K562 (cell line): ENCODE data around the gene ATP6V0E2. TPM values are rescaled to one million over a fixed set of nuclear protein-coding genes. Genes with fewer than 3 reads are reported as not detected.
A peak's percentile ranks its signal among the peaks of the same experiment; 100 is the strongest.

ENCODE experiments used
- BHLHE40 ChIP-seq: IDR thresholded peaks from 2 replicates; pipeline ENCODE4 v1.6.1; 2011; ENCODE audit warnings: low read length, improper control_type of control experiment
- CBX1 ChIP-seq: sonication (generic); IDR thresholded peaks from 2 replicates; pipeline ENCODE4 v1.6.1; 2016; ENCODE audit warnings: antibody characterized with exemption, low read depth, mild to moderate bottlenecking
- CCAR2 ChIP-seq: fragments of 200-400 bp; formaldehyde crosslinking; IDR thresholded peaks from 2 replicates; pipeline ENCODE4 v1.6.1; 2017; ENCODE audit warnings: mild to moderate bottlenecking, low read depth, low read length
- HSF4 ChIP-seq: fragments of 250-450 bp; sonication (Bioruptor Pico); IDR thresholded peaks from 2 replicates; pipeline ENCODE4 v2.1.2; 2022; ENCODE audit warnings: mild to moderate bottlenecking, moderate library complexity, borderline replicate concordance
- JUN ChIP-seq, 2 experiments: sonication (generic) in 1 of 2; formaldehyde crosslinking in 1 of 2; IDR thresholded peaks; 2 replicates each; pipeline versions ENCODE4 v1.6.1 to v1.8.0; 2012 to 2022; ENCODE audit warnings: borderline replicate concordance in 2 of 2, mild to moderate bottlenecking in 2 of 2, improper control_type of control experiment in 1 of 2, low read depth in 1 of 2, low read length in 1 of 2, missing genetic modification reagents in 1 of 2
- LEF1 ChIP-seq: fragments of 450-650 bp; IDR thresholded peaks from 2 replicates; pipeline ENCODE4 v1.6.1; 2016; ENCODE audit warnings: mild to moderate bottlenecking
- MTA1 ChIP-seq: fragments of 450-650 bp; IDR thresholded peaks from 2 replicates; pipeline ENCODE4 v1.6.1; 2017; ENCODE audit warnings: borderline replicate concordance
- NCOR1 ChIP-seq: fragments of 450-650 bp; IDR thresholded peaks from 2 replicates; pipeline ENCODE4 v1.6.1; 2016; ENCODE audit warnings: mild to moderate bottlenecking, moderate library complexity
- NFE2L1 ChIP-seq: fragments of 450-650 bp; IDR thresholded peaks from 2 replicates; pipeline ENCODE4 v1.6.1; 2016; ENCODE audit warnings: missing genetic modification characterization, low read depth, mild to moderate bottlenecking, missing compliant biosample characterization, moderate library complexity, borderline replicate concordance
- PML ChIP-seq: IDR thresholded peaks from 2 replicates; pipeline ENCODE4 v1.6.1; 2012; ENCODE audit warnings: low read length, inconsistent platforms
- RBM34 ChIP-seq: fragments of 200-400 bp; formaldehyde crosslinking; IDR thresholded peaks from 2 replicates; pipeline ENCODE4 v1.6.1; 2018; ENCODE audit warnings: low read length, borderline replicate concordance; ENCODE audit not compliant: insufficient read depth
- SMARCA4 ChIP-seq: fragments of 450-650 bp; IDR thresholded peaks from 2 replicates; pipeline ENCODE4 v1.6.1; 2016
- STAT5A ChIP-seq: IDR thresholded peaks from 2 replicates; pipeline ENCODE4 v1.6.1; 2012; ENCODE audit warnings: low read length, inconsistent platforms, borderline replicate concordance
- TCF7L2 ChIP-seq: fragments of 150-350 bp; IDR thresholded peaks from 2 replicates; pipeline ENCODE4 v1.6.1; 2016; ENCODE audit warnings: low read depth, mild to moderate bottlenecking, low read length, moderate library complexity
- TEAD4 ChIP-seq, 2 experiments: sonication (generic) in 1 of 2; formaldehyde crosslinking in 1 of 2; IDR thresholded peaks; 2 replicates each; pipeline versions ENCODE4 v1.6.1 to v1.8.0; 2012 to 2022; ENCODE audit warnings: borderline replicate concordance in 1 of 2, inconsistent platforms in 1 of 2, low read length in 1 of 2, mild to moderate bottlenecking in 1 of 2, missing genetic modification reagents in 1 of 2
- TRIM24 ChIP-seq, 2 experiments: fragments of 450-650 bp; IDR thresholded peaks; 2 replicates each; pipeline ENCODE4 v1.6.1; 2016
- XRCC5 ChIP-seq: fragments of 200-400 bp; formaldehyde crosslinking; IDR thresholded peaks from 2 replicates; pipeline ENCODE4 v1.6.1; 2017; ENCODE audit warnings: low read depth, mild to moderate bottlenecking, low read length
- ZBTB17 ChIP-seq: fragments of 450-650 bp; formaldehyde crosslinking; IDR thresholded peaks from 2 replicates; pipeline ENCODE4 v1.4.0; 2020; ENCODE audit warnings: mild to moderate bottlenecking
- ZNF239 ChIP-seq: fragments of 250-450 bp; sonication (Bioruptor Pico); IDR thresholded peaks from 2 replicates; pipeline ENCODE4 v1.4.0; 2020; ENCODE audit warnings: mild to moderate bottlenecking
- ZNF644 ChIP-seq: fragments of 200-800 bp; sonication (Bioruptor generic); IDR thresholded peaks from 2 replicates; pipeline ENCODE4 v1.6.1; 2016; ENCODE audit warnings: low read depth, missing genetic modification characterization, missing compliant biosample characterization
- polyA plus RNA-seq, 8 experiments: library from polyadenylated mRNA; depleted of rRNA in 4 of 8; stranded (reverse) in 5 of 8; unstranded in 3 of 8; fragments of >200 nt; fragmentation: Nextera tagmentation in 2 of 8; fragmentation: Illumina TruSeq in 1 of 8; extraction: Ambion mirVana in 2 of 8; extraction: Trizol in 1 of 8; gene quantifications; 2 replicates each; pipeline versions ENCODE4 v1.2.1 to v1.2.3, GENCODE V29; 2011 to 2014; ENCODE audit warnings: inconsistent platforms in 1 of 8, missing spikeins in 1 of 8
- total RNA-seq, 7 experiments: library from RNA; depleted of rRNA in 6 of 7; stranded (reverse); fragments of >200 nt in 6 of 7; fragmentation: Illumina TruSeq in 2 of 7; extraction: Trizol in 2 of 7; gene quantifications; 2 replicates each; pipeline versions ENCODE4 v1.2.1 to v1.2.3, GENCODE V29; 2011 to 2021; ENCODE audit warnings: low replicate concordance in 1 of 7
- TF ChIP-seq, protein P1 (sequence below): sonication (generic); formaldehyde crosslinking; IDR thresholded peaks from 2 replicates; pipeline ENCODE4 v1.8.1; 2023; ENCODE audit warnings: mild to moderate bottlenecking, missing genetic modification reagents
- TF ChIP-seq, protein P2 (sequence below): sonication (generic); formaldehyde crosslinking; IDR thresholded peaks from 2 replicates; pipeline ENCODE4 v1.8.1; 2022; ENCODE audit warnings: missing genetic modification reagents
- TF ChIP-seq, protein P3 (sequence below): sonication (generic); formaldehyde crosslinking; IDR thresholded peaks from 2 replicates; pipeline ENCODE4 v1.4.0; 2020; ENCODE audit warnings: mild to moderate bottlenecking, missing genetic modification reagents

ATP6V0E2 gene
- total and polyA plus RNA-seq, 9 of the 15 experiments (the other 6 are each of a cell fraction or from before 2014, with no cell fraction given) = 0.55 to 18.5 (median 10.9) TPM

DNA sequence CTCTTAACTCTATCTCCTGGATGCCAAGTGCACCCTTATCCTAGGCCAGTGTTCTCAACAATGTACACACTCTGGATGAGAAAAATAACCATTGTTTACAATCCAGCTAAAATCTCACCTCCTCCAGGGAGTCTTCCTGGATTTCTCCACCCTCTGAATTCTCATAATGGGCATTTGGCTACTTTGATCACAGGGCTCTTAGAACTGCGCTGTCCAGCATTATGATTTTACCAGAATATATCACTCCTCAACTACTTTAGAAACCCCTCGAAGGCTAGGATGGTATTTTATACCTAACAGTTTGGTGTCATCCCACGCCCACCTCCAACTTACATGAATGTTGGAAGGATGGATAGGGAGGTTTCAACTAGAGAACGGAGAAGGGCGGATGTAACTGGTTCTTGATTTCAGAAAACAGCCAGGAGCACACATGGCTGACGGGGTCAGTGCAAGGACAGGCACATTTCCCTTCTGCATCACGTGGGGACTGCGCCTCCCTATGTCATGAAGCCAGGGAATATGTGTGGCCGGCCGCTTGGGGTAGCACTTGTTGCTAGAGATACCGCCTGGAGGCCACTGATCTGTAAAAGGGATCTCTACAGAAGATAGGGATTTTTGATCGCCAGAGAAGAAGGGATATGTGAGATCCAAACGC, 1.2 kb upstream of the ATP6V0E2 start (continued):
- TF ChIP-seq, protein P1, sequence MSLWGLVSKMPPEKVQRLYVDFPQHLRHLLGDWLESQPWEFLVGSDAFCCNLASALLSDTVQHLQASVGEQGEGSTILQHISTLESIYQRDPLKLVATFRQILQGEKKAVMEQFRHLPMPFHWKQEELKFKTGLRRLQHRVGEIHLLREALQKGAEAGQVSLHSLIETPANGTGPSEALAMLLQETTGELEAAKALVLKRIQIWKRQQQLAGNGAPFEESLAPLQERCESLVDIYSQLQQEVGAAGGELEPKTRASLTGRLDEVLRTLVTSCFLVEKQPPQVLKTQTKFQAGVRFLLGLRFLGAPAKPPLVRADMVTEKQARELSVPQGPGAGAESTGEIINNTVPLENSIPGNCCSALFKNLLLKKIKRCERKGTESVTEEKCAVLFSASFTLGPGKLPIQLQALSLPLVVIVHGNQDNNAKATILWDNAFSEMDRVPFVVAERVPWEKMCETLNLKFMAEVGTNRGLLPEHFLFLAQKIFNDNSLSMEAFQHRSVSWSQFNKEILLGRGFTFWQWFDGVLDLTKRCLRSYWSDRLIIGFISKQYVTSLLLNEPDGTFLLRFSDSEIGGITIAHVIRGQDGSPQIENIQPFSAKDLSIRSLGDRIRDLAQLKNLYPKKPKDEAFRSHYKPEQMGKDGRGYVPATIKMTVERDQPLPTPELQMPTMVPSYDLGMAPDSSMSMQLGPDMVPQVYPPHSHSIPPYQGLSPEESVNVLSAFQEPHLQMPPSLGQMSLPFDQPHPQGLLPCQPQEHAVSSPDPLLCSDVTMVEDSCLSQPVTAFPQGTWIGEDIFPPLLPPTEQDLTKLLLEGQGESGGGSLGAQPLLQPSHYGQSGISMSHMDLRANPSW (CRISPR knock-in tag) = peak; percentile 23; the same call in 1 of the 2 replicates
- TF ChIP-seq MTA1 = no peak
- peak; percentile 47; the same call in 1 of the 2 replicates for TF ChIP-seq PML
- TF ChIP-seq ZNF644 = no peak
- no peak for TF ChIP-seq STAT5A
- TF ChIP-seq LEF1 = peak; percentile 75
- peak; percentile 48; the same call in 1 of the 2 replicates for TF ChIP-seq JUN (IDR thresholded peaks at IDR 0.05; ENCODE audit: borderline replicate concordance, low read depth, low read length)
- TF ChIP-seq JUN (CRISPR knock-in tag; IDR thresholded peaks at IDR 0.05; ENCODE audit: borderline replicate concordance) = 0 out of 2 replicates have a peak, but pooled peaks have one; percentile 53
- peak; percentile 47; the same call in 1 of the 2 replicates for TF ChIP-seq SMARCA4
- peak in 1 of 2 experiments; percentile 41; a peak in 1 of 4 replicates for TF ChIP-seq TRIM24 (IDR thresholded peaks at IDR 0.05)
- no peak for TF ChIP-seq TEAD4 (IDR thresholded peaks at IDR 0.05; ENCODE audit: low read length)
- TF ChIP-seq TEAD4 (CRISPR knock-in tag; IDR thresholded peaks at IDR 0.05; ENCODE audit: borderline replicate concordance) = peak; percentile 74; the same call in 1 of the 2 replicates
- TF ChIP-seq CBX1 = peak; percentile 97
- TF ChIP-seq NFE2L1 (tag) = no peak
- TF ChIP-seq, protein P2, sequence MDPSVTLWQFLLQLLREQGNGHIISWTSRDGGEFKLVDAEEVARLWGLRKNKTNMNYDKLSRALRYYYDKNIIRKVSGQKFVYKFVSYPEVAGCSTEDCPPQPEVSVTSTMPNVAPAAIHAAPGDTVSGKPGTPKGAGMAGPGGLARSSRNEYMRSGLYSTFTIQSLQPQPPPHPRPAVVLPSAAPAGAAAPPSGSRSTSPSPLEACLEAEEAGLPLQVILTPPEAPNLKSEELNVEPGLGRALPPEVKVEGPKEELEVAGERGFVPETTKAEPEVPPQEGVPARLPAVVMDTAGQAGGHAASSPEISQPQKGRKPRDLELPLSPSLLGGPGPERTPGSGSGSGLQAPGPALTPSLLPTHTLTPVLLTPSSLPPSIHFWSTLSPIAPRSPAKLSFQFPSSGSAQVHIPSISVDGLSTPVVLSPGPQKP (CRISPR knock-in tag) = no peak
- TF ChIP-seq ZNF239 (CRISPR knock-in tag) = no peak
- no peak for TF ChIP-seq TCF7L2
- TF ChIP-seq CCAR2 = no peak
- TF ChIP-seq RBM34 = no peak
- TF ChIP-seq BHLHE40 = peak; percentile 88
- peak; percentile 46; the same call in 1 of the 2 replicates for TF ChIP-seq XRCC5
- TF ChIP-seq NCOR1 = no peak
- TF ChIP-seq, protein P3, sequence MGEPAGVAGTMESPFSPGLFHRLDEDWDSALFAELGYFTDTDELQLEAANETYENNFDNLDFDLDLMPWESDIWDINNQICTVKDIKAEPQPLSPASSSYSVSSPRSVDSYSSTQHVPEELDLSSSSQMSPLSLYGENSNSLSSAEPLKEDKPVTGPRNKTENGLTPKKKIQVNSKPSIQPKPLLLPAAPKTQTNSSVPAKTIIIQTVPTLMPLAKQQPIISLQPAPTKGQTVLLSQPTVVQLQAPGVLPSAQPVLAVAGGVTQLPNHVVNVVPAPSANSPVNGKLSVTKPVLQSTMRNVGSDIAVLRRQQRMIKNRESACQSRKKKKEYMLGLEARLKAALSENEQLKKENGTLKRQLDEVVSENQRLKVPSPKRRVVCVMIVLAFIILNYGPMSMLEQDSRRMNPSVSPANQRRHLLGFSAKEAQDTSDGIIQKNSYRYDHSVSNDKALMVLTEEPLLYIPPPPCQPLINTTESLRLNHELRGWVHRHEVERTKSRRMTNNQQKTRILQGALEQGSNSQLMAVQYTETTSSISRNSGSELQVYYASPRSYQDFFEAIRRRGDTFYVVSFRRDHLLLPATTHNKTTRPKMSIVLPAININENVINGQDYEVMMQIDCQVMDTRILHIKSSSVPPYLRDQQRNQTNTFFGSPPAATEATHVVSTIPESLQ = no peak
- TF ChIP-seq HSF4 (CRISPR knock-in tag) = no peak
- no peak for TF ChIP-seq ZBTB17 (CRISPR knock-in tag)
